ENCODE results near the gene MOSPD2.

Gene MOSPD2

GRCh38 chrX:14843666-14844065 lies 29.6 kb upstream of the MOSPD2 start:
- Histone ChIP-seq H3K4me3 (replicated peaks; ENCODE audit: insufficient read depth, low read length) (no peak overlapping the region), H3K27me3 (ENCODE audit: insufficient read depth, poor library complexity, severe bottlenecking) (no peaks in the 10 kb centered on the region), H3K27ac (replicated peaks) (no peak overlapping the region)
- DNase-seq (ENCODE audit: low read depth in 1 of 2, low spot score in 1 of 2) = no peak
- no peak for TF ChIP-seq GABPA (IDR thresholded peaks at IDR 0.05; ENCODE audit: low read depth)
- no peak for TF ChIP-seq REST (IDR thresholded peaks at IDR 0.05; ENCODE audit: insufficient replicate concordance, low read depth)
- TF ChIP-seq SPI1 (IDR thresholded peaks at IDR 0.05; ENCODE audit: borderline replicate concordance, low read depth) = no peak
- TF ChIP-seq POLR2AphosphoS5 (IDR thresholded peaks at IDR 0.05; ENCODE audit: low read depth) = no peak
- no peak for TF ChIP-seq CTCF (IDR thresholded peaks at IDR 0.05; ENCODE audit: insufficient read depth, low read length)

GRCh38 chrX:14851526-14851925 lies 21.7 kb upstream of the MOSPD2 start:
- no peak overlapping the region for H3K4me3 ChIP-seq (replicated peaks; ENCODE audit: insufficient read depth, low read length)
- DNase-seq (ENCODE audit: low read depth in 1 of 2, low spot score in 1 of 2) = peak in 1 of 2 experiments; percentile 5
- H3K27me3 ChIP-seq (ENCODE audit: insufficient read depth, poor library complexity, severe bottlenecking) = no peaks in the 10 kb centered on the region
- TF ChIP-seq SPI1 (IDR thresholded peaks at IDR 0.05; ENCODE audit: borderline replicate concordance, low read depth) (0 out of 2 replicates have a peak, but pooled peaks have one; percentile 28), POLR2AphosphoS5 (IDR thresholded peaks at IDR 0.05; ENCODE audit: low read depth) (no peak)
- peak overlapping the region; percentile 70 for H3K27ac ChIP-seq (replicated peaks)

GRCh38 chrX:14864631-14865030 lies 8.6 kb upstream of the MOSPD2 start:
- TF ChIP-seq REST (IDR thresholded peaks at IDR 0.05; ENCODE audit: insufficient replicate concordance, low read depth) = no peak
- TF ChIP-seq CTCF (IDR thresholded peaks at IDR 0.05; ENCODE audit: insufficient read depth, low read length) = no peak
- TF ChIP-seq POLR2AphosphoS5 (IDR thresholded peaks at IDR 0.05; ENCODE audit: low read depth) = no peak
- TF ChIP-seq GABPA (IDR thresholded peaks at IDR 0.05; ENCODE audit: low read depth) = no peak
- no peak for TF ChIP-seq SPI1 (IDR thresholded peaks at IDR 0.05; ENCODE audit: borderline replicate concordance, low read depth)
- Histone ChIP-seq H3K27me3 (ENCODE audit: insufficient read depth, poor library complexity, severe bottlenecking) (no peaks in the 10 kb centered on the region), H3K27ac (replicated peaks) (no peak overlapping the region), H3K4me3 (replicated peaks; ENCODE audit: insufficient read depth, low read length) (no peak overlapping the region)
- DNase-seq (ENCODE audit: low read depth in 1 of 2, low spot score in 1 of 2) = no peak

GRCh38 chrX:14865201-14865600 lies 8.0 kb upstream of the MOSPD2 start:
- Histone ChIP-seq H3K4me3 (replicated peaks; ENCODE audit: insufficient read depth, low read length) (no peak overlapping the region), H3K27ac (replicated peaks) (no peak overlapping the region; the same call in 1 of the 2 replicates)
- no peak for DNase-seq (ENCODE audit: low read depth in 1 of 2, low spot score in 1 of 2)

More at GRCh38 chrX:14865201-14865600, 8.0 kb upstream of the MOSPD2 start:
- TF ChIP-seq REST (IDR thresholded peaks at IDR 0.05; ENCODE audit: insufficient replicate concordance, low read depth) = no peak
- no peak for TF ChIP-seq POLR2AphosphoS5 (IDR thresholded peaks at IDR 0.05; ENCODE audit: low read depth)
- TF ChIP-seq CTCF (IDR thresholded peaks at IDR 0.05; ENCODE audit: insufficient read depth, low read length) = no peak
- TF ChIP-seq GABPA (IDR thresholded peaks at IDR 0.05; ENCODE audit: low read depth) = no peak
- no peak for TF ChIP-seq SPI1 (IDR thresholded peaks at IDR 0.05; ENCODE audit: borderline replicate concordance, low read depth)
- H3K27me3 ChIP-seq (ENCODE audit: insufficient read depth, poor library complexity, severe bottlenecking) = no peaks in the 10 kb centered on the region
